HG02678 (cell line): ENCODE results near the gene SEL1L3.

ENCODE experiments used
- ATAC-seq: cut with Tn5 transposase; IDR thresholded peaks from one replicate; pipeline ENCODE4 v1.9.1; 2021; ENCODE audit warnings: mild to moderate bottlenecking, moderate library complexity; ENCODE audit not compliant: unreplicated experiment

The SEL1L3 gene

GRCh38 chr4:25795566-25796454 is 67.0 kb downstream of the SEL1L3 start:
- no peak for ATAC-seq

GRCh38 chr4:25795091-25795490 is 67.7 kb downstream of the SEL1L3 start:
- ATAC-seq: no peak

GRCh38 chr4:25792876-25793275 is 69.9 kb downstream of the SEL1L3 start:
- no peak for ATAC-seq

- no peak for ATAC-seq
Measured at GRCh38 chr4:25792200-25792791, 70.5 kb downstream of the SEL1L3 start.

GRCh38 chr4:25790024-25790423 is 72.8 kb downstream of the SEL1L3 start:
- no peak for ATAC-seq

GRCh38 chr4:25788703-25789238 is 74.0 kb downstream of the SEL1L3 start:
- no peak for ATAC-seq

GRCh38 chr4:25786497-25787065 is 76.2 kb downstream of the SEL1L3 start:
- ATAC-seq: no peak

GRCh38 chr4:25783943-25784342 is 78.8 kb downstream of the SEL1L3 start:
- ATAC-seq: no peak

GRCh38 chr4:25783126-25783525 is 79.7 kb downstream of the SEL1L3 start:
- no peak for ATAC-seq

GRCh38 chr4:25782482-25782881 is 80.3 kb downstream of the SEL1L3 start:
- ATAC-seq: no peak

GRCh38 chr4:25779021-25779420 is 83.8 kb downstream of the SEL1L3 start:
- ATAC-seq: no peak

GRCh38 chr4:25776795-25777194 is 86.0 kb downstream of the SEL1L3 start:
- no peak for ATAC-seq

- ATAC-seq: no peak
Measured at GRCh38 chr4:25775166-25775565, 87.6 kb downstream of the SEL1L3 start.

GRCh38 chr4:25773358-25773757 is 89.4 kb downstream of the SEL1L3 start:
- ATAC-seq: no peak

GRCh38 chr4:25771672-25772071 is 91.1 kb downstream of the SEL1L3 start:
- no peak for ATAC-seq

GRCh38 chr4:25770847-25771246 is 91.9 kb downstream of the SEL1L3 start:
- ATAC-seq: no peak

GRCh38 chr4:25769251-25769650 is 93.5 kb downstream of the SEL1L3 start:
- no peak for ATAC-seq

- no peak for ATAC-seq
Measured at GRCh38 chr4:25767877-25768725, 94.7 kb downstream of the SEL1L3 start.

- ATAC-seq: no peak
Measured at GRCh38 chr4:25760518-25761157, 102.2 kb downstream of the SEL1L3 start.

GRCh38 chr4:25760048-25760447 is 102.7 kb downstream of the SEL1L3 start:
- ATAC-seq: no peak
